SU-DHL-6 (cell line): ENCODE data around the gene GRHL3.

ENCODE experiments used
- EZH2phosphoT487 ChIP-seq: fragments of 200-600 bp; sonication (generic), shearing (Covaris generic); conservative IDR thresholded peaks from 2 replicates; pipeline ENCODE4 v1.6.1; 2018; ENCODE audit warnings: mild to moderate bottlenecking, antibody characterized with exemption, low read length, moderate library complexity, mixed read lengths
- TF ChIP-seq, protein P1 (sequence below): fragments of 200-600 bp; sonication (generic); IDR thresholded peaks from one replicate; pipeline ENCODE4 v1.5.1; 2017; ENCODE audit warnings: antibody characterized with exemption, mild to moderate bottlenecking, low read length, moderate library complexity; ENCODE audit not compliant: insufficient read depth, poor library complexity, severe bottlenecking

GRCh38 chr1:24275104-24275410 lies 44.1 kb upstream of the GRHL3 start:
- TF ChIP-seq, protein P1, sequence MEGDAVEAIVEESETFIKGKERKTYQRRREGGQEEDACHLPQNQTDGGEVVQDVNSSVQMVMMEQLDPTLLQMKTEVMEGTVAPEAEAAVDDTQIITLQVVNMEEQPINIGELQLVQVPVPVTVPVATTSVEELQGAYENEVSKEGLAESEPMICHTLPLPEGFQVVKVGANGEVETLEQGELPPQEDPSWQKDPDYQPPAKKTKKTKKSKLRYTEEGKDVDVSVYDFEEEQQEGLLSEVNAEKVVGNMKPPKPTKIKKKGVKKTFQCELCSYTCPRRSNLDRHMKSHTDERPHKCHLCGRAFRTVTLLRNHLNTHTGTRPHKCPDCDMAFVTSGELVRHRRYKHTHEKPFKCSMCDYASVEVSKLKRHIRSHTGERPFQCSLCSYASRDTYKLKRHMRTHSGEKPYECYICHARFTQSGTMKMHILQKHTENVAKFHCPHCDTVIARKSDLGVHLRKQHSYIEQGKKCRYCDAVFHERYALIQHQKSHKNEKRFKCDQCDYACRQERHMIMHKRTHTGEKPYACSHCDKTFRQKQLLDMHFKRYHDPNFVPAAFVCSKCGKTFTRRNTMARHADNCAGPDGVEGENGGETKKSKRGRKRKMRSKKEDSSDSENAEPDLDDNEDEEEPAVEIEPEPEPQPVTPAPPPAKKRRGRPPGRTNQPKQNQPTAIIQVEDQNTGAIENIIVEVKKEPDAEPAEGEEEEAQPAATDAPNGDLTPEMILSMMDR = no peak
- no peak for TF ChIP-seq EZH2phosphoT487
